GM19240 (cell line): ENCODE measurements around the gene NCOA7.
"Not testable (repeated sequence)": the region's sequence is repeated elsewhere in the genome, so short reads cannot be mapped to it uniquely, and the experiment has no call there.

ENCODE experiments used
- DNase-seq: peaks from one replicate; pipeline ENCODE4 v3.0.0; 2011; ENCODE audit warnings: low spot score; ENCODE audit not compliant: insufficient read length

Gene NCOA7

DNA sequence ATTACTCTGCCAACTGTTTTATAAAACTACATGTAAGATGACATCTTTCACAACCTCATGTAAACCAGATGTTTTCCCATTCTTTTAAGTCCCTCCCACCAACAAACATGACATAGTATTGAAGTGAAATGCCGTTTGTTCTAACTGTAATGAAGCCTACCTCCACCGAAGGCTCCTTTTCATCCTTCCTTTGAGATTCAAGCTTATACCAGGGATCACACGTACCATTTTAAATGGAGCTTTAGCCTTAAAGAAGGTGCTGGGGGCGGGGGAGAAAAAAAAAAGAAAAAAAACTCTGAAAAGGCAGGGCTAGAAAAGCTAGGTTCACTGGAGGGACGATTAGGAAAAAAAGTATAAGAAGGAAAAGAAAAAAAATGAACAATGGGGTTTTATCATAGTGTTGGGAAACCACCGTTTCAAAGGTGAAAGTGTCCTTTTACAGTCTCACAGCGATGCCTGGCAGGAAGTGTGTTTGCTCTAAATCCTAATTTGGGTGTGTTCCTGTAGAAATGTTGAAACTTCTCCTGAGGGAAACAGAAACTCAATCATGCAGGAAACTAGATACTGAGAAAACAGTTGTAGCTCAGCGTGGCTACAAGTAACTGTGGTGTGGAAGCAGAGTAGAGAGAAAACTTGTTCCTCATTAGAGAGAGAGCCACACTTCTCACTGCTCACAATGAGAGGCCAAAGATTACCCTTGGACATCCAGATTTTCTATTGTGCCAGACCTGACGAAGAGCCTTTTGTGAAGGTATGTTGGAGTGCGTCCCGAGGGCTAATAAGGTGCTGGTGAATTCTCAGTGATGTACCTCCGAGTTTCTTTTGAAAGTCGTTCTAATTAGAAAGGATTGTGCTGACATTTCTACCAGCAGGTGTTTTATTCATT lies 128.2 kb downstream of the NCOA7 start:
- DNase-seq, result peak; percentile 33

DNA sequence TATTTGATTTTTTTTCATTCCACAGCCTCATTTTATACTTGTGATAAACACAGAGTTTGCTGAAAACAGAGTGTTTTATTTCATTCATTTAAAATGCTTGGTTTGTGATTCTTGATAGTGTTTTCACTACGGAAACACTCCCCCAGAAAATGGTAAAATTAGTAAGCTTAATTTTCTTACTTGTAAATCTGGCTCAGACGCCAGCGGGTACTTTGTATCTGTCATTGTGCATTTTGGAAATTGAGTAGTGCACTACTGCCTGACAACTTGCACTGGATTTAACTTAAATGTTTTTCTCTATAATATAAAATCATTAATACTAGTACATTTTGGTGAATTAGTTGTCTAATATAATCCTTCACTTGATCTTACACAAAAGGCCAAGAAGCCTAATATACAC lies 128.9 kb downstream of the NCOA7 start:
- no peak for DNase-seq

DNA sequence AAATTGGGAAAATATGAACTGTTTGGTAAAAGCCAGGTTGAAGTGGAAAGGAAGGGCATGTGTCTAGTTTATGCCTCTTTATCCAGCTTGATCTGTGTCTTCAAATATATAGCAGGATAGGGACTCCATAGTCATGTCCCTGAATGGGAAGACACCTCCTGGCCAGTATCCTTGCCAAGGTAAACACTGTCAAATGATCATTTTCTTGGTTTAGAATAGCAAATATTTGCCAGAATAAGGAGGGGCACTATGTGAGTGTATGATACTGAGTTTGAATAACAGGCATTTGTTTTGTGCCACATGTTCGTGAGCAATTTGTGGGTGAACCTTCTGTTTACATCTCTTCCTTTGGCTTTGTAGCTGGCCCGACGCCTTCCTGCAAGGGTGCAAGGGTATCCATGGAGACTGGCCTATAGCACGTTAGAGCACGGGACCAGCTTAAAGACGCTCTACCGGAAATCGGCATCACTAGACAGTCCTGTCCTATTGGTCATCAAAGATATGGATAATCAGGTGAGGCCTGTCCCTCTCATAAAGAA lies 131.6 kb downstream of the NCOA7 start:
- DNase-seq, result no peak

DNA sequence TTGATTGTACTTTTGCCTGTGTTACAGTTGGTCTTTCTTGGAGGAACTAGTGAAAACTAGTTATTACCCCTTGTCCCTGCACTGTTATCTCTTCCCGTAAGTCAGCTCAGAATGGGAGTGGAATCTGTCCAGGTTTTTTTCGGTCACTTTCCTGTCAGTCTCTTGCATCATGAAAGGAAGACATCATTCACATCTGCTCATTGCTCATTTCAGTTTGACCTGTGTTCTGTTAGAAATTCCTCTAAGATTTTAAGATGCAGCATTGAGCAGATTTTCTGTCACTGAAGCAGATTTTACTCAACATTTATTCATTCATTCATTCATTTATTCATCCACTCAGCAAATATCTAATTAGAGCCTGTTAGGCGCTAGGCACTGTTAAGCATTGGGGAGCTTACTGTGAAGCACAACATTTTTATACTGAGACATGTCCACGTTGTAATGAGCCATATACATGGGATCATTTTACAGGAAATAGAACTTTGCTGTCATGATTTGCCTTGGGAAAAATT lies 132.7 kb downstream of the NCOA7 start:
- no peak for DNase-seq

GRCh38 chr6:125924169-125924568 lies 133.4 kb downstream of the NCOA7 start:
- DNase-seq, result no peak

GRCh38 chr6:125924697-125925358 lies 134.1 kb downstream of the NCOA7 start:
- DNase-seq, result no peak

- DNase-seq, result no peak
Observed at GRCh38 chr6:125926711-125927110, 136.0 kb downstream of the NCOA7 start.

DNA sequence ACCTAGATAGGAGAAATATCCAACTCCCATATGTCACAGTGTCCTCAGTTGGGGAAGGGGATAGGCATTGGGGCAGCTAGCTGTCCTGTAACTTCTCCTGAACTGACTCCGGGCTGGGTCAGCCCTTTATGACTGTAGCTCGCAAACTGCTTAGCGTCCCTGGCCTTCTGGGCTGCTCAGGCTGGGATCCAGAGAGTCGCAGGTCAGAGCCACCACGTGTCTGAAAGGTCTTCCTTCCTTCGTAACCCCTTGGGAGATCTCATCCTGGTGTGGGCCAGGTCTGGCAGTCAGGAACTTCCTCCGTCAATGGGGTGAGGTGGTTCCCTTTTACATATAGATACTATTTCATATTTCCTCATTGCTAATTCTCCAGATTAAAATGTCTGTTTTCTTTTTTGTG lies 137.0 kb downstream of the NCOA7 start:
- DNase-seq, result no peak

DNA sequence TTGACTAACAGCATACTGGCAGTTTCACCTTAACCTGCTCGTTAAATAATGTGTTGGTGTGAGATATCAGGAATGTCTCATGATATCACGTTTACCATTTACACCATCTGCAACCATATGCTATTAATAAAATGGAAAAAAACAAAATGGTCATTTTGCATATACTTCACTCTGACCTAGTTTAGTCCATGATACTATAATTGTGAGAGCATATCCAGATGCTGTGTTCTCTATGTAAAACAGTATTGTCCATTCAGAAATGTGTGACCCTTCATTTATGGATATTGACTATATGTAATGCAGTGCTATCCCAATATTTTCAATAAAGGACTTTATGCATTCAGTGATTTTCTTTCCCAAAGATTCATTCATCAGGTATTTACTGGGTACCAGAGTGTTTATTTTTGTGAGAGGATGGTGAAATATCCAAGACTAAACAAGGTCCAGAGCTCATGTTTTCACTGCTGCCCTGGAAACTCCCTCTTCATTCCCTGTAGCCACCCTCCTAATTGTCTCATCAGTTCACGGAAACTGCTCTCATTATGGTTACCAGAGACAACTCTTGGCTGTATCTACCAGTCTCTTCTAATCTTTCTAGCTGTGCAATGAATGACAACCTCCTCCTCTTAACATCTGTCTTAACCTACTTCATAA lies 140.1 kb downstream of the NCOA7 start:
- DNase-seq, result no peak

- DNase-seq, result no peak
Observed at GRCh38 chr6:125931733-125932450, 141.1 kb downstream of the NCOA7 start.

- no peak for DNase-seq
Observed at GRCh38 chr6:125932451-125932795, 141.7 kb downstream of the NCOA7 start.

- DNase-seq, result not testable (repeated sequence)
Observed at GRCh38 chr6:125935520-125935919, 144.8 kb downstream of the NCOA7 start.

DNA sequence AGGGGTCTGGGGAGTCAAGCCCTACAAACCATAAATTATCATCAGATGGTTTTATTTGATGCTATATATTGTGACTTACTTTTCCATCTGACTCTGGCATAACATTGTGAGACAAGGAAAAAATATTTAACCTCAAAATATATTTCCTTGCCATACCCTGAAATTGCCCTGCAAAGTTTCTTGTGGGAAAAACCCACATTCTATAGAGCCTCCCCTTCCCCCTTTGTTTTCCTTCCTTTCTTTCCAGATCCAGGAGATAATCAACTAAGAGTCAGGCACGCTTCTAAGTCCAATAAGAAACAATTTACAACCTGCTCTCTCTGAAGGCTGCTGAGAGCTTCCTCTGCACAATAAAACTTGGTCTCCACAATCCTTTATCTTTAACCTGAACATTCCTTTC lies 148.3 kb downstream of the NCOA7 start:
- no peak for DNase-seq

DNA sequence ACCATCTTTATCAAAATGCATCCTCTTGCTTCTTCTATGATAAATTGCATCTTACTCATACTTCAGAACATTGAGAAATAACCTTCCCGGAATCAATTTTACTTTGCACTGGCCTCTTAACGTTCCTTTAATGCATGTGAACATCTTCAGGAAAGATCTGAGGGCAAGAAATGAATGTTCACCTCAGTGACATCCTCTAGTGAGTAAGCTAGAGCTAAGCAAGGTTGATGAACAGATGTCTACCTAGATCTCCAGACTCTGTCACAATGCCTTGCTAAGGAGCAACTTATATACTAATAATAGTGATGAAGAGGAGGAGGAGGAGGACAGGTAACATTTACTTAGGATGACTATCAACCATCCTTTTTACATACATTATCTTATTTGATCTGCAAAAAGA lies 149.0 kb downstream of the NCOA7 start:
- DNase-seq, result no peak

- no peak for DNase-seq
Observed at GRCh38 chr6:125940247-125941041, 149.7 kb downstream of the NCOA7 start.

DNA sequence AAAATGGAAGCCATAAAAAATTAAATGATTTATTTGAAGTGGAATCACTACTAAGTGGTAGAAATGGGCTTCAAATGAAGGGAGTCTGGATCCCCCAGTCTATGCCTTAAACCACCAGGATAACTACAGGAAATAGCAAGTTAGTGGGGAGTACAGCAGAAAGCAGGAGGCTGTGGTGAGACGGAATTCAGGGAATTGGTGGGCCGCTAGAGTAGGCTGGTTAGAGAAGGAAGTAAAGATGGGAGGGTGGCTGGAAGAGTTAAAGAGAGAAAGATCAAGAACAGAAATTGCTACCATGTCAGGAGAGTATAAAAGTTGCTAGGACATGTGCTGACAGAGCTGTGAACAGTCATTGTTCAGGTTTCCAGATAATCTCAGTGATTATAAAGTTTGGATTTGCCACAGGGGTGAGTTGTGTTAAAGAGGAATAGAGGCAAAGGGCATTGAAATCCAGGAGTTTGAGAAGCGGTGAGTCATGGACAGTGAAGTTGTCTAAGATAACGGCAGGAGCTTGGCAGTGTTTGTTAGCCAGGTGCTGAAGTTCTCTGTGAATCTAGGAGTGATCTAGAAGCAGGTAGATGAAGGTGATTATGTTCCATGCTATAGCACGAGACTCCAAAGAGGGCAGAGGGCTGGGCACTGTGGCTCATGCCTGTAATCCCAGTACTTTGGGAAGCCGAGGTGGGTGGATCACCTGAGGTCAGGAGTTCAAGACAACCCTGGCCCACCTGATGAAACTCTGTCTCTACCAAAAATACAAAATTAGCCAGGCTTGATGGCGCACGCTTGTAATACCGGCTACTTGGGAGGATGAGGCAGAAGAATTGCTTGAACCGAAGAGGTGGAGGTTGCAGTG lies 152.1 kb downstream of the NCOA7 start:
- DNase-seq, result no peak

GRCh38 chr6:125943528-125944433 lies 153.0 kb downstream of the NCOA7 start:
- no peak for DNase-seq

DNA sequence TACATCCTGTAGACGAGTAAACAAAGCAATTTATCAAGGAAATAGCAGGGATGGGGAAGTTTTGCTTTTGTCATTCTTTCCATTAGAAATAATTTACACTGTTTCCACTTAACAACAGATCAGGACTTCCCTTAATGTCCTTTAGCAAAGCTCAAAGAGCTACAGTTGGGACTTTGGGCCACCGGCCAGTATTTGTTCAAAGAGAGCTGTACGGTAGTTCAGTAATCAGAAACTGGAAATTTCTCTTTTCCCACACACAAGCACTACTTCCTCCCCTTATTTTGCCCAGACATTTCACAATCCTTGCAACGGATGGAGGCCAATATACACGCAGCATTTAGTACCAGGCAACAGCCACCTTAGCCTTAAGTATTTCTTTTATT lies 153.7 kb downstream of the NCOA7 start:
- DNase-seq, result no peak

DNA sequence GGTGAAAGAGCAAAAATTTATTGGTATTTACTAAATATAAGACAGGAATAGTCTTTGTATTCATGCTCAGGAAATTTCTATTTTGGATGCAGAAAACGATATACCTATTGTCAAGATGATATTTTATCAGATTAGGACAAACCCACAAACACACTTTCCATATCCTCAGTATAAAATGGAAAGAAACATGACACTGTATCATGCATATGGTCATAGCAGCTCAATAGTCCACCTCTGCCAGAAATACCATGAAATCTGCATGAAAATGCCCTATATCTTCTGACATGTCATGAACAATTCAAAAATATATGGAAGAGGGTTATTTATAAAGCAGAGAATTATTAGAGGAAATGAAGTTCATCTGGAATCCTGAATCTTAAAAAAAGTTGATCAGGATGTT lies 154.1 kb downstream of the NCOA7 start:
- no peak for DNase-seq
